Type B pancreatic cell (in vitro differentiated cells): ENCODE measurements around the gene PARP12. TPM values are rescaled to one million over a fixed set of nuclear protein-coding genes. Genes with fewer than 3 reads are reported as not detected.

Experiments
- DNase-seq: peaks from one replicate; pipeline ENCODE4 v3.0.0; 2021; ENCODE audit warnings: mixed read lengths; ENCODE audit not compliant: unreplicated experiment; ENCODE audit errors: extremely low spot score
- H3K27ac Mint-ChIP-seq: 2 replicates; pipeline ENCODE4 v1.8.0; 2021; ENCODE audit warnings: mild to moderate bottlenecking, mixed read lengths
- H3K27me3 Mint-ChIP-seq: 2 replicates; pipeline ENCODE4 v1.8.0; 2021; ENCODE audit warnings: mixed read lengths
- H3K36me3 Mint-ChIP-seq: 2 replicates; pipeline ENCODE4 v1.8.0; 2021; ENCODE audit warnings: mixed read lengths
- H3K4me1 Mint-ChIP-seq: one replicate; pipeline ENCODE4 v1.8.0; 2021; ENCODE audit warnings: mixed read lengths; ENCODE audit not compliant: unreplicated experiment
- H3K4me3 Mint-ChIP-seq: 2 replicates; pipeline ENCODE4 v1.8.0; 2021; ENCODE audit warnings: mild to moderate bottlenecking, mixed read lengths
- H3K9me3 Mint-ChIP-seq: 2 replicates; pipeline ENCODE4 v1.8.0; 2021; ENCODE audit warnings: mixed read lengths
- CTCF ChIP-seq: fragments of 200-600 bp; sonication (generic); conservative IDR thresholded peaks from 2 replicates; pipeline ENCODE4 v1.5.0; 2021; ENCODE audit warnings: antibody characterized with exemption, mild to moderate bottlenecking
- total RNA-seq: library from RNA; stranded (reverse); gene quantifications from 2 replicates; pipeline ENCODE4 v1.2.1, GENCODE V29; 2021; ENCODE audit warnings: low replicate concordance

The PARP12 gene
- total RNA-seq, 1 donor from 2014 or later, result 11.9 TPM

- H3K4me3 Mint-ChIP-seq, result no peak overlapping the region
- H3K9me3 Mint-ChIP-seq, result no peaks in the 10 kb centered on the region
- no peak for TF ChIP-seq CTCF
- H3K27me3 Mint-ChIP-seq, result no peaks in the 10 kb centered on the region
- no peaks in the 10 kb centered on the region for H3K36me3 Mint-ChIP-seq
- no peaks in the 10 kb centered on the region for H3K4me1 Mint-ChIP-seq
- no peak for DNase-seq
- H3K27ac Mint-ChIP-seq, result no peak overlapping the region
These were observed 21.4 kb upstream of the PARP12 start for GRCh38 chr7:140084142-140084655.

GRCh38 chr7:140082770-140083169, 20.0 kb upstream of the PARP12 start:
- Mint-ChIP-seq H3K36me3 (no peaks in the 10 kb centered on the region), H3K27me3 (no peaks in the 10 kb centered on the region), H3K9me3 (no peaks in the 10 kb centered on the region), H3K4me1 (no peaks in the 10 kb centered on the region), H3K4me3 (no peak overlapping the region), H3K27ac (no peak overlapping the region)
- DNase-seq, result no peak
- no peak for TF ChIP-seq CTCF

GRCh38 chr7:140081774-140082425, 19.1 kb upstream of the PARP12 start:
- no peaks in the 10 kb centered on the region for H3K36me3 Mint-ChIP-seq
- no peaks in the 10 kb centered on the region for H3K4me1 Mint-ChIP-seq
- no peak overlapping the region for H3K4me3 Mint-ChIP-seq
- H3K27me3 Mint-ChIP-seq, result no peaks in the 10 kb centered on the region
- DNase-seq, result no peak
- no peak overlapping the region for H3K27ac Mint-ChIP-seq
- TF ChIP-seq CTCF, result no peak
- no peaks in the 10 kb centered on the region for H3K9me3 Mint-ChIP-seq

GRCh38 chr7:140080919-140081318, 18.2 kb upstream of the PARP12 start:
- no peaks in the 10 kb centered on the region for H3K9me3 Mint-ChIP-seq
- TF ChIP-seq CTCF, result no peak
- no peak for DNase-seq
- H3K27ac Mint-ChIP-seq, result no peak overlapping the region
- H3K4me1 Mint-ChIP-seq, result no peaks in the 10 kb centered on the region
- H3K4me3 Mint-ChIP-seq, result no peak overlapping the region
- no peaks in the 10 kb centered on the region for H3K36me3 Mint-ChIP-seq
- H3K27me3 Mint-ChIP-seq, result no peaks in the 10 kb centered on the region

- TF ChIP-seq CTCF, result peak; percentile 67
- Mint-ChIP-seq H3K27me3 (no peaks in the 10 kb centered on the region), H3K9me3 (no peaks in the 10 kb centered on the region), H3K4me3 (no peak overlapping the region), H3K36me3 (no peaks in the 10 kb centered on the region), H3K27ac (no peak overlapping the region), H3K4me1 (no peaks in the 10 kb centered on the region)
- no peak for DNase-seq
These were observed 16.4 kb upstream of the PARP12 start for GRCh38 chr7:140079121-140079536.
